ENCODE data around the gene PCNX1.
"Not testable (repeated sequence)": the region's sequence is repeated elsewhere in the genome, so short reads cannot be mapped to it uniquely, and the experiment has no call there.

The PCNX1 gene

GRCh38 chr14:71135911-71136310 lies 228.7 kb downstream of the PCNX1 start:
- no peak for DNase-seq

- no peak for DNase-seq
Observed at GRCh38 chr14:71136386-71137060, 229.3 kb downstream of the PCNX1 start.

DNA sequence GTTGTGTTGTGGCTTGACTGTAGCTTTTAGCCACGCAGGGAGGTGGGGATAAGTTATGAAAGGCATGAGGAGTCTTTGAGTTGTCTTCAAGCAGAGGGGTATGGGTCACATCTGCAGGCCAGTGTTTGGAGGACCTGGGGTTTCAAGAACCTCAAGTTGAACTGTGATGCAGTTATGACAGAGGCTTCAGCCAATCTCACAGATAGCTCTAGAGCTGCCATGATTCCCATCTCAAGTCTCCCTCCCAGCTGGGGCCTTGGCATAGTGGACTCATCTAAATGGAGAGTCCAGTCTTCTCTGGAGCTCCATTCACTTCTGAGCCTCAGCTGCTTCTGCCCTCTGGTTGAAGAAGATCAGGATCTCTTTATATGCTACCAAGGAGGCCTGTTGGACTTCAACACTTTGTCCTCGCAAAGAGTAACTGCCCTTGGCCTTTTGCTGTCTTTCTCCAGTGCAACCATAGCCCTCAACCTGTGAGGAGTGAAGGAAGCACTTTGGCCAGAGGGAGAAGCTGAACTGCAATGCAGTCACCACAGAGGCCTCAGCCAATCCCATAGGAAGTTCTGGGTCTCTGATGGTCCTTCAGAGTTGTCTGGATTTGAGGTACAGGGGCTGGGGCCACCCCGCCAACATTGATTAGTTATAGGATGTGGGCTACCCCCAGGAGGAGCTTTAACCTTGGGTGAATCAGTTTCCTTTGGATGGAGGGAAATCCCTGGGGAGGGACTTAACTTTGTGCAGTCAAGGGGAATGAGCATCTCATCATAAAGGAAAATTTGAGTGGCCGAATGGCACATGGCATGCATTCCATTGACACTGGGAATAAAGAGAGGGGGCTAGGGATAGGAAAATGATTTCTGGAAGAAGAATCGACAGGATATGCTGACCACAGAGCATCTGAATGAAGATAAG lies 230.5 kb downstream of the PCNX1 start:
- DNase-seq: no peak

DNA sequence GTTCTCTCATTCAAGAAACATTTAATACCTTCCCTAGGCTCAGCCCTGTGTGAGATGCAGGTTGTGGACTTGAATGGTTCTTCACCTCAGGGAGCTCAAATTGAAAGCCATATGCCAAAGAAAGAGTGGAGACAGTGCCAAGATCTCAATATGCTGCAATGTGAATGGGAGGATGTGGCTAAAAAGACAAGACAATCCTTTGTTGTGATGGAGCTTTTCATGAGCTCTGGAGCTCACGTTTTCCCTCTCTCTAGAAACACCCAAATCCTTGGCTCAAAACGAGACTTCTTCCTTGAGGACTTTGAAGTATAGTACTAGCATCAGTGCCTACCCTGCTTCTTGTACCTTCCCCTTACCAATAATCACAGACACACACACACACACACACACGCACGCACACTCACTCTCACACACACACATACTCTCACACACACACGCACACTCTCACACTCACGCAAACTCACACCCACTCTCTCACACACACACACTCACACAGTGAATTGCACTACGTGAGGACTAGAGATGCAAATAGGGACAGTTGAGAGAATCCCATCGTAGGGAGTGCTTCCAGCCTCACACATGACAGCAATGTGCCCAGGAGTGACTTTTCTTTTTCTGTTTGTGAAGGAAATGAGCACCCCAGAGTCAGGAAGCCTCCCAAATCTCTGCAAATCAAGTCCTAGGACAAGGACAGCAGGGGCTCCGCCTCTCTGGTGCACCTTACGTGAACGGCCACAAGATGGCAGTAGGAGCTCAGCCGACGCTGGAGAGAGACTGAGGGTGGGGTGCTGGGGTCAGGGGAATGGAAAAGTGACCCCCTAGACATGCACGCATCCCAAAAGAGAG lies 231.4 kb downstream of the PCNX1 start:
- peak; percentile 26 for DNase-seq

DNA sequence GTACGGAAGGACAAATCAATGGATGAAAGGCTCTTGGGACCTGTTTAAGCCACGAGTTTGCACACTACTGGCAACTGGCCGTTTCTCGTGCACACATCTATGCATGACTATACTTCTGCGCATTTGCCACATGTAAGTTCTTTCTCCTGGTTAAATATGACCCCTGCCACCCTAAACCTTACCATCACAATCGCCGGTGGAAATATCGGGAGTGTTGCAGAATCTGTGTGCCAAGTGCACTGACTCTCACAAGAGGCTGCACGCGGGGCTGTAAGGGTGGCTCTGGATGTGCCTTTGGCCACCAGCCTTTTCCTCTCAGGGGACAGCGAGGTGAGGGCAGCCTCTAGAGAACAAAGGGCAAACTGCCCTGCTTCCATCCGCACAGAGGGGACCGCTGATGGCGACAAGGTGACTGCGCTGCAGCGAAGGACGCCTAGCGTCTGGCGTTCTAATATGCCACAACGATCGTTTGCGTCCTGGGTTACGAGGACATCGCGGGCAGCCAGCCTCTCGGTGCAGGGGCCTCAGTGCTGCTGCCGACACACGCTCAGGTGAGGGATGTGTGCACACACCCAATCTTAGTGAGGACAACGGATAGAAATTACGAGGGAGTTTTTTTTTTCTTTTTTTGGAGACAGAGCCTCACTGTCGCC lies 232.2 kb downstream of the PCNX1 start:
- DNase-seq: no peak

- no peak for DNase-seq
Observed at GRCh38 chr14:71140157-71140556, 232.9 kb downstream of the PCNX1 start.

DNA sequence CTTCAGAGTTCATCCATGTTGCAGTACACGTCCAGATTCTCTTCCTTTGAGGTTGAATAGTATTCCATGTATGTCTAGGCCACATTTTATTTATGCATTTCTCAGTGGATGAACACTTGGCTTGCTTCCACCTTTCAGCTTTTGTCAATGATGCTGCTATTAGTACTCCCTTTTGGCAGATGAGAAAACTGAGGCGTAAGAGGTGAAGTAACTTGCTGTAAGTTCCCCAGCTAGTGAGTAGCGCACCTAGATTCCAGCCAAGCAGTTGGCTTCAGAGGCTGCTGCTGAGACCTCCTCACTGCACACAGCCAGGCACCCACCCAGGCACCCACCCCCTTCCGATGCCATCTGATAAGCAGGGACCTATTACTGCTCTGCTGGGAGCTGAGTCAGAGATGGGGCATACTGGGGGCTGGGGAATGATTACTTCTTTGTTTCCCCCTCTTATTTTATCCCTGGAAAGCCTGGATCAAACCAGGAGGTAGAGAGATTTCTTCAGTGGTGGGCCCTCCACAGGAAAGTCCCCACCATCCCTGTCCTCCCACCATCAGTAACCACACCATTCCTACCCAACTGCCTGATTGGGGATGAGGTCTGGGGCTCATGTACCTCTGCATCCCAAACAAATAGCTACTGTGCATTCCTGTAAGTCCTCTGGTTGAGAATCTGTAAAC lies 234.6 kb downstream of the PCNX1 start:
- no peak for DNase-seq

GRCh38 chr14:71142375-71143038 lies 235.2 kb downstream of the PCNX1 start:
- DNase-seq: peak; percentile 24

DNA sequence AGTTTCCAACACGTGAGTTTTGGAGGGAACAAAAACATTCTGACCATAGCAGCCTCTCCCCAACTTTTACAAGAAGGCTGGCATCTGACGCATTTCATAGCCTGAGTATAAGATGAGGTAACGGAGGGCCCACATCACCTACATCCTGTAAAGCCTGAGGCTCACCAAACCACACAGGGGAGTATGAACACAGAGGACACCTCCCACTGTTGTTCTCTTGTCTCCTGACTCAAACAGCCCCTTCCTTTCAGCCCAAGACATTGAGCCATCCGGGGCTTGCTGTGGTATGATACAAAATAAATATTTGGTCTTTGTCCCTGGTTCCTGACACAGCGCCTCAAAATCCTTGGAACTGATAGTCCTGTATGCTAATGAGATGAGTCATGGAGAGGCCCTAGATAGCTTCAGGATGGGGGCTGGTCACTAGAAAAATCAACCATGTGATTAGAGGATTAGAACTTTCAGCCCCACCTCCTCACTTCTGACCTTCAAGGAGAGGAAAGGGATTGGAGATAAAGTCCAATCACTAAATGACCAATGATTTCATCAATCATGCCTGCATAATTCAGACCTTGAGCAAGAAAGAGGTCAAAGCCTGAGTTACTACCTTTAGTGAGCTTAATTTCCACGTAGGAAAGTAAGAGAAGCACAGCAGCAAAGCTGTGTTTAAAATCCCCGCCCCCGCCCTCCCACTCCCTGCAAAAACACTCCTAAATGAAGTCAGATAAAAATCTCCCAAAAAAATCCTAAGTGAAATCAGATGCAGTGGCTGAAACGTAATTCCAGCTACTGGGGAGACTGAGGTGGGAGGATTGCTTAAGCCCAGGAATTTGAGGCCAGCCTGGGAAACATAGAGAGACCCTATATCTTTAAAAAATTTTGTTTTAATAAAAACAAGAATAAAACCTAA lies 236.4 kb downstream of the PCNX1 start:
- DNase-seq: peak; percentile 57

- not testable (repeated sequence) for DNase-seq
Observed at GRCh38 chr14:71147335-71147734, 240.1 kb downstream of the PCNX1 start.

GRCh38 chr14:71148627-71149026 lies 241.4 kb downstream of the PCNX1 start:
- no peak for DNase-seq

DNA sequence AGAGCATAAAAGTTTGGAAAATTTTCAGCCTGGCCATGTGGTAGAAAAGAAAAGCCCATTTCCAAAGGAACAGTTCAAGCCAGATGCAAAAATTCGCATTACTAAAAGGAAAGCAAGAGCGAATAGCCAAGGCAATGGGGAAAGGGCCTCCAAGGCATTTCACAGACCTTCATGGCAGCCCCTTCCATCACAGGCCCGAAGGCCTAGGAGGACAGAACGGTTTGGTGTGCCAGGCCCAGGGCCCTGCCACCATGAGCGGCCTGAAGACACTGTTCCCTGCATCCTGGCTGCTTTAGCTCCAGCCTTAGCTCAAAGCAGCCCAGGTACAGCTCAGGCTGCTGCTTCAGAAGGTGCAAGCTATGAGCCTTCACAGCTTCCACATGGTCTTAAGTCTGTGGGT lies 243.5 kb downstream of the PCNX1 start:
- DNase-seq: no peak

- DNase-seq: no peak
Observed at GRCh38 chr14:71155743-71156142, 248.5 kb downstream of the PCNX1 start.

DNA sequence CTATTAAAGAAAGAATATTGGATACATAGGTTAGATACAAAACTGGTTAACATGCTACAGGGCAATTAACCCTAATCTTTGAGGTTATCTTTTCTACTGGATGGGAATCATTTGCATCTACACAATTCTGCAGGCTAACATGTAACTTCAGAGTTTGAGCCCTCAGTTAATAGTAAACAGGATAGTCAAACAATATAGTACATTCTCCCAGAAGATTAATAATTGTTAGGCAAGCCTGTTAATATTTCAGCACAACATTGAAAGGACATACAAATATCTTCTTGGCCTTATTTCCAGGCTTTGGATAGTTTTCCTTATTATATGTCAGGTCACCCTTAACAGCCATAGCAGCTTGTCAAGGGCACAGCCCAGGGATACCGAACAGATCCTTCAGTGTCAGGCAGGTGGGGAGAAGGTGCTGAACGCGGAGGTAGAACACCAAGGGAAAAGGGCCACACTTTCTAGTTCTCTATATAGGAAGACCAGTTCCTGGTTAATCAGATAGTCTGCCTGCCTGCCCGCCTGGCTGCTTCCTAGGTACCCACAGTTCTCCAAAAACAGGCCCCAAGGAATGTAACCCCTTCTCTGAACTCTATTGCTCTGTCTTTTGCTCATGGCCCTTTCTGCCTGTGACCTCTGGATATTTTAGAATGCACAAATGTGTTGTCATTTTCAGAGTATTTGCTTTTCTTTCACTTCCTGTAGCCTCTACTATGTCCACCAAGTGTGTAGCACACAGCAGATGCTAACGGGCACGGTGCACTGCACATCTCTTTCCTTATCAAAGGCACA lies 256.0 kb downstream of the PCNX1 start:
- no peak for DNase-seq

DNA sequence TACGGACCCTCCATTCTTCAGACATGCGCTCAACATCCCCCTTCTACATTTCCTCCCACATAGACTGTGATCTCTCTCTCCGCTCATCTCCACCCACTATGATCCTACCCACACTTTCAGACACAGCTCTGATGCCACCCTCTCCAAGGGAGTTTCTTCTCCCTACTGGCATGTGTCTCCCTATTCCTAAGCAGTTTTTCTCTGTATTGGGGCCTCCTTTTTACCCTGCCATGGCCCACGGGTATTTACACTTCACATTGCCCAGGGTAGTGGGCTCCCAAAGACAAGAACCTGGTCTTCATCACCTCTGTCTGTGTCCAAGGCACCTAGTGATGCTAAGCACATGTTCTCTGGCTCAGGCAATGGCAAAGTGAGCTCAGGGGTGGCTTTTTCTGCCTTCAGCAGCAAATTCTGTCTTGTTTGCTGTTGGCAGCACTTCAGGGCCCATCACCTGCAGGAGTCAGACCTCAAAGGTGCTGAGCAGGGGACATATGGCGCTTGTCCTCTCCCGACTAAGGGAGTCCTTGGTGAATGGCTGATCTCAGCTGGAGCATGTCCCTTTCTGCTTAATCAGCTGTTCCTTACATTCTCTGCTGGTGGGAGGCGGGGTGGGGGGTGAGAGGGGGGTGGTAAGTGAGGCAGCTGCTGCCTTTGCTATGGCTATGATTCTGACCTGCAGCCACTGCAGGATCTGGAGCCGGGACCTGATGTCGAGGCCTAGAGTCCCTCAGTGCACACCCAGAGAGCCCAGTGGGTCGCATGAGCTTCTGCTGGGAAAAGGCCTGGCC lies 256.8 kb downstream of the PCNX1 start:
- DNase-seq: no peak
